Naive thymus-derived CD8-positive, alpha-beta T cell (primary cell): ENCODE results near the gene ASPHD1. TPM values are rescaled to one million over a fixed set of nuclear protein-coding genes. Genes with fewer than 3 reads are reported as not detected.

Experiments
- ATAC-seq, 2 donors: fragments of 150-1000 bp; cut with Tn5 transposase in 1 of 2; sonication (Bioruptor Pico), chemical (Tn5 transposase) in 1 of 2; 1 replicate in 1 of 2; 2 replicates in 1 of 2; pipeline ENCODE4 v1.10.0; 2021; ENCODE audit warnings: mild to moderate bottlenecking in 2 of 2, moderate library complexity in 2 of 2
- POLR2A ChIA-PET: fragments of 350-600 bp; sonication (Branson Sonifier 250); formaldehyde crosslinking; loops from one replicate; lab custom pipeline; 2021; ENCODE audit warnings: antibody characterized with exemption; lab: Charles Lee
- DNase-seq, 10 donors: peaks; one replicate each; pipeline versions ENCODE4 v3.0.0 to v3.0.0-alpha.2; 2020 to 2022
- H3K27ac Mint-ChIP-seq, 10 donors: one replicate each; pipeline ENCODE4 v1.8.0; 2020 to 2022; ENCODE audit warnings: mild to moderate bottlenecking in 10 of 10, mixed read lengths in 10 of 10, moderate library complexity in 4 of 10, inconsistent platforms in 1 of 10
- H3K27me3 Mint-ChIP-seq, 5 donors: one replicate each; pipeline ENCODE4 v1.8.0; 2021 to 2022; ENCODE audit warnings: mixed read lengths in 5 of 5
- H3K36me3 Mint-ChIP-seq, 3 donors: one replicate each; pipeline ENCODE4 v1.8.0; 2020 to 2022; ENCODE audit warnings: mixed read lengths in 3 of 3, mild to moderate bottlenecking in 2 of 3, inconsistent platforms in 1 of 3
- H3K4me1 Mint-ChIP-seq, 4 donors: one replicate each; pipeline ENCODE4 v1.8.0; 2021 to 2022; ENCODE audit warnings: mixed read lengths in 4 of 4
- H3K4me3 Mint-ChIP-seq, 10 donors: one replicate each; pipeline ENCODE4 v1.8.0; 2020 to 2022; ENCODE audit warnings: mild to moderate bottlenecking in 10 of 10, mixed read lengths in 10 of 10, moderate library complexity in 6 of 10, inconsistent platforms in 1 of 10
- H3K9me3 Mint-ChIP-seq, 9 donors: one replicate each; pipeline ENCODE4 v1.8.0; 2020 to 2022; ENCODE audit warnings: mixed read lengths in 9 of 9, mild to moderate bottlenecking in 3 of 9, inconsistent platforms in 1 of 9, moderate library complexity in 1 of 9
- polyA plus RNA-seq, 3 donors: library from polyadenylated mRNA; unstranded; fragments of 300-500 nt; fragmentation: Illumina TruSeq; gene quantifications; one replicate each; pipeline ENCODE4 v1.2.3, GENCODE V29; 2021
- total RNA-seq, 8 experiments: library from RNA in 2 of 8; stranded (reverse) in 2 of 8; gene quantifications; one replicate each; pipeline ENCODE4 v1.2.3 and lab custom pipeline; 2021 to 2026

Gene ASPHD1
- total RNA-seq = not detected
- polyA plus RNA-seq = not detected
- 0 to 0.45 (median 0) reads per million in 6 experiments for total RNA-seq (lab: John Stamatoyannopoulos, UW)

DNA sequence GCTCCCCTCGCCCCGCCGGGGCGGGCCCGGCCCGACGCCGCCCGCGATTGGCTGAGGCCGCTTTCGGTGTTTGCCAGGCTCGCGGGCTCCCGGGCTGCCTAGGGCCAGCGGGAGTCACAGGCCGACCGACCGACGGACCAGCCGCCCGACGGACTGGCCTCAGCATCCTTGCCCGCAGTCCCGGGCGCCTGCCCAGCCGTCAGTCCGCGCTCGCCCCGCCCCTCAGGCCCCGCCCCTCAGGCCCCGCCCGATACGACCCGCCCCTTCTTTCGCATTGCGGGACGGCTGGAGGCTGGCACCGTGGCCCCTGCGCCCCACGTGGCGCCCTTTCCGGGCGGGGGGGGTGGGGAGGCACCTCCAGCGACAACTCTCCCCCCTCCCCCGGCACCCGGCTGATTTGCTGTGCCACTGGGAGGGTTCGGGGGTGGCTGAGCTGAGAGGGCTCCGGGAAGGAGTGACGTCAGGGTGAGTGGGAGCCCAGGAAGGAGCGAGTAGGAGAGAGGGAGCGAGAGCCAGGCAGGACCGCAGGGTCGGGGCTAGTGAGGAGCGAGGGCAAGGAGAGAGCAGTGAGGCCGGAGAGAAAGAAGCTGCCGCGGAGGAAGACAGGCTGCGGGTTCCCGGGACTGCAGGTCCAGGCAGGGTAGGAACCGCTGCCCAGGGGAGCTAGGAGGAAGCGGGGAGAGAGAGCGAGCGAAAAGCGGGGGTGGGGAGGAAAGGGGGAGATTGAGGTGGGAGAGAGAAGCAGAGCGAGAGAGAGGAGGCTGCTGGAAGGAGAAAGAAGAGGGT lies at the start of gene ASPHD1:
Gene ASPHD1, plus strand, starts transcription at position 387 of the 786 bp plus-strand sequence. CDS start 484 bp downstream, outside the sequence.
- Mint-ChIP-seq H3K36me3 (peaks cover 0 to 6% (median 0%) of the 10 kb centered on the region in 3 donors), H3K27ac (no peak within 1 kb of the TSS), H3K4me3 (peak within 1 kb of the TSS; percentile 63 to 86 (median 74)), H3K9me3 (peaks cover 0 to 1% (median 0%) of the 10 kb centered on the region in 9 donors), H3K27me3 (peaks cover 18 to 34% (median 20%) of the 10 kb centered on the region in 5 donors), H3K4me1 (peaks cover 8 to 30% (median 11%) of the 10 kb centered on the region in 4 donors)
- DNase-seq = peak in 9 of 10 donors; percentile 27 to 90 (median 79)
- POLR2A ChIA-PET = interaction anchor here (0.6 to 3.5 kb wide), 8 partner anchors 9 to 96 kb away, joined by 3 to 17 read pairs (median 4); partner anchors contain the start of genes HIRIP3, KCTD13, TAOK2 and TMEM219
- peak; percentile 90 to 91 for ATAC-seq

GRCh38 chr16:29850998-29851397 lies 49.3 kb upstream of the ASPHD1 start:
- no peak overlapping the region for H3K4me3 Mint-ChIP-seq
- H3K9me3 Mint-ChIP-seq = no peaks in the 10 kb centered on the region
- H3K27me3 Mint-ChIP-seq = no peaks in the 10 kb centered on the region
- peaks cover 0 to 27% (median 0%) of the 10 kb centered on the region in 3 donors for H3K36me3 Mint-ChIP-seq
- H3K4me1 Mint-ChIP-seq = peaks cover 6 to 8% (median 6%) of the 10 kb centered on the region in 4 donors
- ATAC-seq (no peak), DNase-seq (no peak)
- peak overlapping the region in 1 of 10 donors; percentile 48 for H3K27ac Mint-ChIP-seq
- POLR2A ChIA-PET = interaction anchor here (0.6 to 8.1 kb wide), 6 partner anchors 12 to 1620 kb away, joined by 3 to 87 read pairs (median 4); partner anchors contain the start of genes CDIPT, DCTPP1 and MAZ

DNA sequence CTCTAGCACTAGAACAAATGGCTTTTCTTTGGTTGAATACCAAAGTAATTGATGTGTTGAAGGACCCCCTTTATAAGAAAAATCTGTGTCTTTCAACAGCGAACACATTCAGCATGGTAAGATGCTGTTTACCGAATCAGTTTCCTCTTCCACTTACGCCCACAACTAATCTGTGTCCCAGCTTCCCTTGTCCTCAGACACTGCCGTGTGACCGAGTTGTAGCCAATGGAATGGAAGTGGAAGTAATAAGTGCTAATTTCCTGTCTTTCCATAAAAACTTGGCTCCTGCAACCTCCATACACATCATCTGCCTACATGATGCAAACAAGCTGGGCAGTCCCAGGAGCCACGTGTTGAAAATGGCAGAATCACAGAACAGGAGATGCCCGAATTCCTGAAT lies 47.6 kb upstream of the ASPHD1 start:
- Mint-ChIP-seq H3K4me1 (peaks cover 6 to 8% (median 6%) of the 10 kb centered on the region in 4 donors), H3K4me3 (no peak overlapping the region), H3K36me3 (peaks cover 0 to 19% (median 0%) of the 10 kb centered on the region in 3 donors), H3K9me3 (no peaks in the 10 kb centered on the region), H3K27me3 (no peaks in the 10 kb centered on the region), H3K27ac (no peak overlapping the region)
- no peak for DNase-seq
- POLR2A ChIA-PET = interaction anchor here (0.6 to 8.1 kb wide), 5 partner anchors 10 to 152 kb away, joined by 3 to 87 read pairs (median 4); partner anchors contain the start of genes CDIPT, KIF22 and MAZ
- no peak for ATAC-seq

DNA sequence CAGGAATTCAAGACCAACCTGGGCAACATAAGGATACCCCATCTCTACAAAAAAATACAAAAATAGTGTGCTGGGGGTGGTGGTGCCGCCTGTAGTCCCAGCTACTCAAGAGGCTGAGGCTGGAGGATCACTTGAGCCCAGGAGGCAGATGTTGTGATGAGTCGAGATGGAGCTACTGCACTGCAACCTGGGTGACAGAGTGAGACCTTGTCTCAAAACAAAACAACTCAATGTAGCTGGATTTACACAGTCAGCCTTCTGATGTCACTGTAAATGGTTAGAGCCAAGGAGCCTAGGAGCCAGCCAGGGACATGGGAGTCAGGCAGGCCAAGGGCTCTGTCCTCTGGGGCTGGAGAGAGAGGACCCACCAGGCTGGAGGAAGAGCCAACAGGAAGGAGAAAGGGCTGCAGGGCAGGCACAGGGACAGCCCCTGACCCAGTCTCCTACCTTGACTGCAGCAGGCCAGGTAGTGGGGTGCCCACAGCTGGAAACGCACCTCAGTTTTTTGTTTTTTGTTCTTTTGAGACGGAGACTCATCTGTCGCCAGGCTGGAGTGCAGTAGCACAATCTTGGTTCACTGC lies 45.7 kb upstream of the ASPHD1 start:
- Mint-ChIP-seq H3K4me3 (no peak overlapping the region), H3K36me3 (peaks cover 0 to 22% (median 8%) of the 10 kb centered on the region in 3 donors), H3K4me1 (peaks cover 0 to 5% (median 2%) of the 10 kb centered on the region in 4 donors), H3K9me3 (no peaks in the 10 kb centered on the region), H3K27ac (peak overlapping the region in 3 of 10 donors; percentile 32 to 37 (median 34)), H3K27me3 (no peaks in the 10 kb centered on the region)
- DNase-seq (no peak), ATAC-seq (no peak)
- POLR2A ChIA-PET = interaction anchor here (0.6 to 0.7 kb wide), 3 partner anchors 13 to 152 kb away, joined by 3 to 7 read pairs (median 4); no protein-coding TSS in a partner anchor

DNA sequence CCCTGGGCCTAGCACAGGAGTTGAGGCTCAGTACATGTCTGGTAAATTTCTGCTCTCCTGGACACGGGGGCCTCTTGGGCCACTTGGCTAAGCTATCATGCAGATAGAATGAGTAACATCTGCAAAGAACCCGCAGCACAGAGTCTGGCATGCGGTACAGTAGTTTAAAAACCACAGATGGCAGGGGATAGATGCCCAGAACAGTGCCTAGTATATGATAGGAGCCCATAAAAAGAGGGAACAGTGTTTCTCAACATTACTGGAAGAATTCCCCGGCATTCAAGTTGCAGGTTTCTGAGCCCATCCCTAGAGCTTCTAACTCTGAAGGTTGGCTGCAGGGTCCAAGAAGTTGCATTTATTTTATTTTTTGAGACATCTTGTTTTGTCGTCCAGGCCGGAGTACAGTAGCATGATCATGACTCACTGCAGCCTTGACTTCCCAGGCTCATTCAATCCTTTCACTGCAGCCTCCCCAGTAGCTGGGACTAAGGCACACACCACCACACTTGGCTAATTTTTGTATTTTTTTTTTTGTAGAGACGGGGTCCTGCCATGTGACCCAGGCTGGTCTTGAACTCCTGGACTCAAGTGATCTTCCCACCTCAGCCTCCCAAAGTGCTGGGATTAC lies 43.0 kb upstream of the ASPHD1 start:
- Mint-ChIP-seq H3K27me3 (no peaks in the 10 kb centered on the region), H3K36me3 (peaks cover 0 to 33% (median 8%) of the 10 kb centered on the region in 3 donors), H3K27ac (peak overlapping the region in 2 of 10 donors; percentile 25 to 56), H3K9me3 (no peaks in the 10 kb centered on the region), H3K4me1 (peaks cover 4 to 28% (median 18%) of the 10 kb centered on the region in 4 donors), H3K4me3 (no peak overlapping the region)
- POLR2A ChIA-PET = interaction anchor here (0.9 kb wide), 2 partner anchors 33 to 49 kb away, joined by 3 read pairs; no protein-coding TSS in a partner anchor
- ATAC-seq = no peak
- no peak for DNase-seq

- Mint-ChIP-seq H3K36me3 (peaks cover 0 to 33% (median 8%) of the 10 kb centered on the region in 3 donors), H3K4me3 (peak overlapping the region in 2 of 10 donors; percentile 26 to 37), H3K4me1 (peaks cover 4 to 33% (median 26%) of the 10 kb centered on the region in 4 donors), H3K9me3 (no peaks in the 10 kb centered on the region), H3K27ac (peak overlapping the region in 3 of 10 donors; percentile 25 to 72 (median 34)), H3K27me3 (no peaks in the 10 kb centered on the region)
- POLR2A ChIA-PET = interaction anchor here (0.6 kb wide), 1 partner anchor 47 kb away, joined by 3 read pairs; no protein-coding TSS in a partner anchor
- ATAC-seq (no peak), DNase-seq (no peak)
Observed at GRCh38 chr16:29858149-29858849, 42.0 kb upstream of the ASPHD1 start.

GRCh38 chr16:29858974-29859373 lies 41.3 kb upstream of the ASPHD1 start:
- DNase-seq = no peak
- Mint-ChIP-seq H3K27me3 (no peaks in the 10 kb centered on the region), H3K4me1 (peaks cover 7 to 36% (median 31%) of the 10 kb centered on the region in 4 donors), H3K4me3 (peak overlapping the region in 1 of 10 donors; percentile 41), H3K27ac (peak overlapping the region in 2 of 10 donors; percentile 34 to 51), H3K9me3 (no peaks in the 10 kb centered on the region), H3K36me3 (peaks cover 0 to 33% (median 8%) of the 10 kb centered on the region in 3 donors)
- ATAC-seq = no peak
- POLR2A ChIA-PET = interaction anchor here (0.6 to 1.5 kb wide), 2 partner anchors 48 to 51 kb away, joined by 3 read pairs; no protein-coding TSS in a partner anchor

DNA sequence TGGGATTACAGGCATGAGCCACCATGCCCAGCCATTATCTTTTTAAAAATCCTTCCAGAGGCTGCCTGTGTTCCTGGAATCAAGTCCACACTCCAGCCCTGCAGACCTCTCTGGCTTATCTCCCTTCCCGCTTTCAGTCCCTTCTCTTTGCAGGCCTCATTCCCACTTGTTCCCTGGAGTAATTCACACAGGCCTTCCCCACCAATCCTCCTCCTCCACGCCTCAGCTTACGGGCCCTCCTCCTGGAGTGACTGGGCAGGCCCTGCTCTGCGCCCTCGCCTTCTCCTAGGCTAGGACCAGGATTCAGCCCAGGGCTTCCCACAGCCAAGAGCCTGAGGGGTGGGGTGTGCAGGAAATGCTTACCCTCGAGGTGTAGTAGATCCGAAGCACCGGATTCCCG lies 40.1 kb upstream of the ASPHD1 start:
- ATAC-seq = no peak

DNA sequence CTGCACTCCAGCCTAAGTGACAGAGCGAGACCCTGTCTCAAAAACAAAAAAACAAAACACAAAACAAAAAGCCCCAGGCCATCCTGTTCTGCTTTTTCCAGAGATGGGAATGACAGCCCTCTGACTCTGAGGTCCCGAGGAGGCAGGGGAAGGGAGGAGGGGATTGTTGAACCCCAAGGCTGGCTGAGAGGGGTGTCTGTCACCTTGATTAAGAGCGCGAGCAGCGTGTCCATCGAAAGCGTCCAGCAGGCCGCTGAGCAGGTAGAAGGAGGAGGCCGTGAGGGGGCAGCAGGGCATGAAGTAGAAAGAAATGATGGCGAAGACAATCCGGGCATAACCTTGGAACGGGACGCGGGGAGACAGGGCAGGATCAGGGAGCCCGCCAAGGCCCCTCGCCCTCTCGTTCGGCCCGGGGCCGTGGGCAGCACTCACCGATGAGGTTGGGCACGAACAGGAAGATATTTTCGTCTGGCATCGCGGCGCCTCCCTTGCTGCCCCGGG lies 37.9 kb upstream of the ASPHD1 start:
- Mint-ChIP-seq H3K4me1 (peaks cover 7 to 38% (median 31%) of the 10 kb centered on the region in 4 donors), H3K27me3 (no peaks in the 10 kb centered on the region), H3K27ac (peak overlapping the region; percentile 90 to 100 (median 96)), H3K4me3 (peak overlapping the region; percentile 92 to 97 (median 95)), H3K9me3 (no peaks in the 10 kb centered on the region), H3K36me3 (peaks cover 0 to 30% (median 8%) of the 10 kb centered on the region in 3 donors)
- POLR2A ChIA-PET = interaction anchor here (0.5 to 2.8 kb wide), 14 partner anchors 10 to 548 kb away, joined by 3 to 13 read pairs (median 4); partner anchors contain the start of genes HIRIP3, KCTD13, MVP and TAOK2
- DNase-seq = no peak
- no peak for ATAC-seq

More for the DNA sequence above, 40.1 kb upstream of the ASPHD1 start:
- Mint-ChIP-seq H3K27ac (no peak overlapping the region), H3K9me3 (no peaks in the 10 kb centered on the region), H3K4me3 (peak overlapping the region in 4 of 10 donors; percentile 26 to 93 (median 52)), H3K36me3 (peaks cover 0 to 33% (median 8%) of the 10 kb centered on the region in 3 donors), H3K27me3 (no peaks in the 10 kb centered on the region), H3K4me1 (peaks cover 7 to 38% (median 31%) of the 10 kb centered on the region in 4 donors)
- POLR2A ChIA-PET = interaction anchor here (0.6 to 1.5 kb wide), 3 partner anchors 37 to 65 kb away, joined by 3 to 5 read pairs (median 3); no protein-coding TSS in a partner anchor
- DNase-seq = no peak

DNA sequence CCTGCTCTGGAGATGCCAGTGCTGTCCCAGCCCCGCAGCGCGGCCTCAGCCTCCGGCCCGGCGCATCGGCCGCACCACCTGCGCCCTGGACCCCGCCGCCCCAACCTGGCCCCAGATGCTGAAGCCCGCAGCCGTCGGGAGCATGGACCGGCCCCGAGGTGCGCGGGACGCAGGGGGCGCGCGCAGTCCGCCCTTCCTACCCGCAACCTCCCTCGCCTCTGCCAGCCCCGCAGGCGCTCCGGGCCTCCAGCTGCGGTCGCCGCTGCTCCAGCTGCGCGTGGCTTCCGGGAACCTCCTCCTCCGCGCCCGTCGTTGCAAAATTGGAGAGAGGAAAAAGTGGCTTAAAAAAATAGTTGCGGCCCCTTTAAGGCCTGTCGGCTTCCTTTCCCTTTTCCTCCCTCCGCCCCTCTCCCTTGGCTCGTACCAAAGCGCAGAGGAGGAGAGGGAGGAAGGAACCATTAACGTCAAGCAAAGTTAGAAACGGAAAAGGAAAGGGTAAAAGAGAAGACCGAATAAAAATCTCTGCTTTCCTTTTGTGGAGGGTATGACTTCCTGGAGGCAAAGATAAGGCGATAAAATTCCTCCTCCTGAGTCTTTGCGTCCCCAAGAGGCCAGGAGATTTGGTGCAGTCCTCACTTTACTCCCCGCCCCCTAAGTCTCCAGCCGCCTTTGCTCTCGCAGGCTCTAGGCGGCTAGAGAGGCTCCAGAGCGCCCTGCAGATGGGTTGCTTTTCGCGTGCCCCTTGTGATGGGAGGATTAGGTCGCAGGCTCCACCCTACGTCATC lies 37.2 kb upstream of the ASPHD1 start, which contains the start of gene CDIPT:
Gene CDIPT, minus strand, starts transcription at position 343 of the 785 bp plus-strand sequence. CDS start 369 bp downstream, outside the sequence.
- POLR2A ChIA-PET = interaction anchor here (0.5 to 2.8 kb wide), 19 partner anchors 9 to 547 kb away, joined by 3 to 13 read pairs (median 5); partner anchors contain the start of genes HIRIP3, KCTD13, KIF22 and MVP
- H3K27ac Mint-ChIP-seq = peak within 1 kb of the TSS; percentile 97 to 100 (median 99)
- H3K27me3 Mint-ChIP-seq = no peaks in the 10 kb centered on the region
- H3K9me3 Mint-ChIP-seq = no peaks in the 10 kb centered on the region
- peaks cover 0 to 28% (median 8%) of the 10 kb centered on the region in 3 donors for H3K36me3 Mint-ChIP-seq
- DNase-seq (peak; percentile 79 to 97 (median 93)), ATAC-seq (peak; percentile 96 to 99)
- peak within 1 kb of the TSS; percentile 92 to 97 (median 95) for H3K4me3 Mint-ChIP-seq
- H3K4me1 Mint-ChIP-seq = peaks cover 7 to 38% (median 31%) of the 10 kb centered on the region in 4 donors
